ENCODE measurements around the gene IL20RB.

The IL20RB gene

GRCh38 chr3:136919799-136920580, 37.8 kb upstream of the IL20RB start:
- no peak for TF ChIP-seq CTCF (IDR thresholded peaks at IDR 0.05)

- no peak for TF ChIP-seq CTCF (IDR thresholded peaks at IDR 0.05)
These were observed 36.7 kb upstream of the IL20RB start for GRCh38 chr3:136920904-136921611.

- no peak for TF ChIP-seq CTCF (IDR thresholded peaks at IDR 0.05)
These were observed 32.2 kb upstream of the IL20RB start for GRCh38 chr3:136925425-136926190.

GRCh38 chr3:136928240-136928639, 29.5 kb upstream of the IL20RB start:
- no peak for TF ChIP-seq CTCF (IDR thresholded peaks at IDR 0.05)

GRCh38 chr3:136929977-136930670, 27.7 kb upstream of the IL20RB start:
- TF ChIP-seq CTCF (IDR thresholded peaks at IDR 0.05), result no peak

GRCh38 chr3:136931606-136932005, 26.2 kb upstream of the IL20RB start:
- TF ChIP-seq CTCF (IDR thresholded peaks at IDR 0.05), result no peak

- TF ChIP-seq CTCF (IDR thresholded peaks at IDR 0.05), result no peak
These were observed 25.3 kb upstream of the IL20RB start for GRCh38 chr3:136932523-136932922.

Measured in LNCAP (cell line).